HFFc6 (cell line): ENCODE measurements around the gene ABI3BP. TPM values are rescaled to one million over a fixed set of nuclear protein-coding genes. Genes with fewer than 3 reads are reported as not detected.
A peak's percentile ranks its signal among the peaks of the same experiment; 100 is the strongest.

ENCODE experiments used
- DNase-seq: peaks from one replicate; pipeline ENCODE4 v3.0.0-alpha.2; 2018
- H3K27ac Mint-ChIP-seq: 2 replicates; pipeline ENCODE4 v1.8.0; 2020; ENCODE audit warnings: mild to moderate bottlenecking, mixed read lengths
- H3K27me3 Mint-ChIP-seq: 2 replicates; pipeline ENCODE4 v1.8.0; 2021; ENCODE audit warnings: mild to moderate bottlenecking, moderate library complexity, mixed read lengths; ENCODE audit not compliant: insufficient read depth
- H3K36me3 Mint-ChIP-seq: 2 replicates; pipeline ENCODE4 v1.8.0; 2021; ENCODE audit warnings: low read depth, mixed read lengths
- H3K4me1 Mint-ChIP-seq: 2 replicates; pipeline ENCODE4 v1.8.0; 2020; ENCODE audit warnings: low read depth, mixed read lengths
- H3K4me3 Mint-ChIP-seq: 2 replicates; pipeline ENCODE4 v1.8.0; 2020; ENCODE audit warnings: mild to moderate bottlenecking, moderate library complexity, mixed read lengths
- H3K9me3 Mint-ChIP-seq: 2 replicates; pipeline ENCODE4 v1.8.0; 2020; ENCODE audit warnings: mild to moderate bottlenecking, mixed read lengths
- total RNA-seq, 6 experiments: library from RNA; stranded (reverse); fragmentation: NEBNext Ultra II Directional; extraction: Animal tissue kit (Norgen Biotek cat#: 25700); gene quantifications; 2 replicates in 1 of 6; 3 replicates in 5 of 6; pipeline ENCODE4 v1.2.3, GENCODE V29; 2021
- TF ChIP-seq, protein P1 (sequence below): fragments of 200-600 bp; sonication (generic); IDR thresholded peaks from 2 replicates; pipeline ENCODE4 v1.5.0; 2021; ENCODE audit warnings: antibody characterized with exemption, mild to moderate bottlenecking

Gene ABI3BP
- total RNA-seq, 6 experiments from 2014 or later, result 12.4 to 27.8 (median 24.6) TPM

DNA sequence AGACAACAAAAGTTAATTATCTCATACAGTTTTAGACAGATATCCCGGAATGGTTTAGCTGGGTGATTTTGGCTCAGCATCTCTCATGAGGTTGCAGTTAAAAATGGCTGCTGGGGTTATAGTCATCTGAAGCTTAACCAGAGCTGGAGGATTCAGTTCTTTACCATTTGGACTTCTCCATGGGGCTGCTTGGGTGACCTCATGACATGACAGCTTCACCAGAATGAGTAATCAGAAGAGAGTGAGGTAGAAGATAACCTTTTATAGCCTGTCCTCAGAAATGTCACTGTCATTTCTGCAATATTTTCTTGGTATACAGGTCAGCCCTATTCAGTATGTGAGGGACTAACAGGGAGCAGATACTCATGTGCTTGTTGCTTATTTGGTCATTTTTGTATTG lies 253.0 kb downstream of the ABI3BP start:
- Mint-ChIP-seq H3K4me3 (no peak overlapping the region), H3K27me3 (no peaks in the 10 kb centered on the region), H3K4me1 (peaks cover 21% of the 10 kb centered on the region), H3K36me3 (peaks cover 42% of the 10 kb centered on the region), H3K27ac (peak overlapping the region; percentile 31; the same call in 1 of the 2 replicates), H3K9me3 (no peaks in the 10 kb centered on the region)
- DNase-seq, result peak; percentile 3
- TF ChIP-seq, protein P1, sequence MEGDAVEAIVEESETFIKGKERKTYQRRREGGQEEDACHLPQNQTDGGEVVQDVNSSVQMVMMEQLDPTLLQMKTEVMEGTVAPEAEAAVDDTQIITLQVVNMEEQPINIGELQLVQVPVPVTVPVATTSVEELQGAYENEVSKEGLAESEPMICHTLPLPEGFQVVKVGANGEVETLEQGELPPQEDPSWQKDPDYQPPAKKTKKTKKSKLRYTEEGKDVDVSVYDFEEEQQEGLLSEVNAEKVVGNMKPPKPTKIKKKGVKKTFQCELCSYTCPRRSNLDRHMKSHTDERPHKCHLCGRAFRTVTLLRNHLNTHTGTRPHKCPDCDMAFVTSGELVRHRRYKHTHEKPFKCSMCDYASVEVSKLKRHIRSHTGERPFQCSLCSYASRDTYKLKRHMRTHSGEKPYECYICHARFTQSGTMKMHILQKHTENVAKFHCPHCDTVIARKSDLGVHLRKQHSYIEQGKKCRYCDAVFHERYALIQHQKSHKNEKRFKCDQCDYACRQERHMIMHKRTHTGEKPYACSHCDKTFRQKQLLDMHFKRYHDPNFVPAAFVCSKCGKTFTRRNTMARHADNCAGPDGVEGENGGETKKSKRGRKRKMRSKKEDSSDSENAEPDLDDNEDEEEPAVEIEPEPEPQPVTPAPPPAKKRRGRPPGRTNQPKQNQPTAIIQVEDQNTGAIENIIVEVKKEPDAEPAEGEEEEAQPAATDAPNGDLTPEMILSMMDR, result no peak

DNA sequence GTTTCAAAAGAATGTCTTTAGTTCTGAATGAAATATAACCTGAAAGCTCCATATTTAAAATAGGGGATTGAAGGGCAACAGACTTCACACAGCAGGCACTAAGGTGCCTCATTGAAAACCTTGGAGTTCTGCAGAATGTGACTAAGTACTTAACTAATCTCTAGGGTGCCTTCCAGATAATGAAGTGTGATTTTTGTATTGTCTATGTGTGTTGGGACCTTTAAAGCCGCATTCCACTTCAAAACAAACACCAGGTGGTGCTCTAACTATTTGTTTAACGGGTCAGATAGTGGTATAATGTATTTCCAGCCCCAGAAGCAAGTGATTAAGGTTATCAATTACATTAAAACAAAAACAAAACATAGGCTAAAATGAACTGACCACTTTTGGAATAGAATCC lies 255.9 kb downstream of the ABI3BP start:
- Mint-ChIP-seq H3K9me3 (no peaks in the 10 kb centered on the region), H3K4me1 (peaks cover 28% of the 10 kb centered on the region), H3K36me3 (peaks cover 43% of the 10 kb centered on the region), H3K27me3 (no peaks in the 10 kb centered on the region; the same call in 1 of the 2 replicates), H3K4me3 (no peak overlapping the region), H3K27ac (no peak overlapping the region)
- DNase-seq, result peak; percentile 5
- TF ChIP-seq, protein P1, result peak; percentile 75

DNA sequence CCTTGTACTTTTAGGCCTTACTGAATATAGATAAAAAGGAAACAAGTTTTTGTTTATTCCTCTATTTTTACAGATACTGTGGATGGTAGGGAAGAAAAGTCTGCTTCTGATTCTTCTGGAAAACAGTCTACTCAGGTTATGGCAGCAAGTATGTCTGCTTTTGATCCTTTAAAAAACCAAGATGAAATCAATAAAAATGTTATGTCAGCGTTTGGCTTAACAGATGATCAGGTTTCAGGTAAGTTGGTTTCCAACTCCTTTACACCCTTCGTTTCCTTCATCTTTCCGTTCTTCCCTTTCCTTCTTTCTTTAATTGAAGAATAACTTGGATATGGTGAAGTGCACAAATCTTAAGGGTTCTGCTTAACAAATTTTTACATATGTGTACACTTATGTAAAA lies 260.8 kb downstream of the ABI3BP start:
- peaks cover 32% of the 10 kb centered on the region for H3K36me3 Mint-ChIP-seq

DNA sequence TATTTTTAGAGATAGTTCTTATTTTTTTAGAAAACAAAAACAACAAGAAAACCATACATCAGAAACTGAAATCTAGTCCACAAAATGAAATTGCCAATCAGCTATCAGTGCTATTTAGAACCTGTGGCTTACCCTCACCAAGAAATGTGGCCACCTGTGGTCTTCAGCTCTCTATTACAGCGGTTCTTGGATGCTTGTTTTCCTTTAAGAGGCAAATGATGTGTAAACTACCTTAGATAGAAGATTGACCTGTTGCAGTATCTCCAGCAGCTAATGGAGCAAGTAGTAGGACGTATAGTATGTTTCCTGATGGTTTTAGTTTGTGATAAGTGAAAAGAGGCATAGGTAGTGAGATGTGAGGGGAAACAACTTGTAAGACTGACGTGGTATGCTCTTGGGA lies 262.7 kb downstream of the ABI3BP start:
- H3K36me3 Mint-ChIP-seq, result peaks cover 31% of the 10 kb centered on the region
- DNase-seq, result no peak
- no peaks in the 10 kb centered on the region for H3K9me3 Mint-ChIP-seq
- H3K4me1 Mint-ChIP-seq, result peaks cover 44% of the 10 kb centered on the region
- H3K4me3 Mint-ChIP-seq, result no peak overlapping the region
- TF ChIP-seq, protein P1, result no peak
- peak overlapping the region; percentile 0; the same call in 1 of the 2 replicates for H3K27ac Mint-ChIP-seq
- no peaks in the 10 kb centered on the region; the same call in 1 of the 2 replicates for H3K27me3 Mint-ChIP-seq

More for the DNA sequence above, 260.8 kb downstream of the ABI3BP start:
- Mint-ChIP-seq H3K4me1 (peaks cover 39% of the 10 kb centered on the region), H3K9me3 (no peaks in the 10 kb centered on the region), H3K27ac (no peak overlapping the region), H3K27me3 (no peaks in the 10 kb centered on the region; the same call in 1 of the 2 replicates), H3K4me3 (no peak overlapping the region)
- TF ChIP-seq, protein P1, result no peak
- DNase-seq, result no peak

DNA sequence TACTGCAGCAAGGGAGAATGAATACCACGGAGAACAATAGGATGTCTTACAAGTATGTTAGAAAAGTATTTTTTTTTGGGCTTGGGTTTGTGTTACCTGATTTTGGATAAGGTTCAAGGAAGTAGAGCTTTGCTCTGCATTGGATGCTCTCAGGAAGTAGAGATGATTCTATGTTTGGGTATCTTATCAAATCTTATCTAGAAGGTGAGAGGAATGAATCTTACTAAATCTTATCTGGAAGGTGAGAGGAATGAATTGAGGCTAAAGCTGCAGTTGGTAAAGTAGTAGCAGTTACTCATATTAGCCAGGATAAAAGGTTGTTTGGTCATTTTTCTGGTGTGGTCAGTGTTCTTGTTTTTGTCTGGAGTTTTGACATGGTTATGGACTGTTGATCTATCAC lies 266.5 kb downstream of the ABI3BP start:
- no peaks in the 10 kb centered on the region for H3K27me3 Mint-ChIP-seq
- no peak for DNase-seq
- TF ChIP-seq, protein P1, result no peak
- peaks cover 31% of the 10 kb centered on the region for H3K4me1 Mint-ChIP-seq
- no peak overlapping the region for H3K4me3 Mint-ChIP-seq
- H3K36me3 Mint-ChIP-seq, result peaks cover 31% of the 10 kb centered on the region
- no peaks in the 10 kb centered on the region for H3K9me3 Mint-ChIP-seq
- no peak overlapping the region; the same call in 1 of the 2 replicates for H3K27ac Mint-ChIP-seq
